ENCODE data around the gene NT5C3B.

- no peak for TF ChIP-seq POLR2A (IDR thresholded peaks at IDR 0.05)
- TF ChIP-seq, protein P1, sequence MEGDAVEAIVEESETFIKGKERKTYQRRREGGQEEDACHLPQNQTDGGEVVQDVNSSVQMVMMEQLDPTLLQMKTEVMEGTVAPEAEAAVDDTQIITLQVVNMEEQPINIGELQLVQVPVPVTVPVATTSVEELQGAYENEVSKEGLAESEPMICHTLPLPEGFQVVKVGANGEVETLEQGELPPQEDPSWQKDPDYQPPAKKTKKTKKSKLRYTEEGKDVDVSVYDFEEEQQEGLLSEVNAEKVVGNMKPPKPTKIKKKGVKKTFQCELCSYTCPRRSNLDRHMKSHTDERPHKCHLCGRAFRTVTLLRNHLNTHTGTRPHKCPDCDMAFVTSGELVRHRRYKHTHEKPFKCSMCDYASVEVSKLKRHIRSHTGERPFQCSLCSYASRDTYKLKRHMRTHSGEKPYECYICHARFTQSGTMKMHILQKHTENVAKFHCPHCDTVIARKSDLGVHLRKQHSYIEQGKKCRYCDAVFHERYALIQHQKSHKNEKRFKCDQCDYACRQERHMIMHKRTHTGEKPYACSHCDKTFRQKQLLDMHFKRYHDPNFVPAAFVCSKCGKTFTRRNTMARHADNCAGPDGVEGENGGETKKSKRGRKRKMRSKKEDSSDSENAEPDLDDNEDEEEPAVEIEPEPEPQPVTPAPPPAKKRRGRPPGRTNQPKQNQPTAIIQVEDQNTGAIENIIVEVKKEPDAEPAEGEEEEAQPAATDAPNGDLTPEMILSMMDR (IDR thresholded peaks at IDR 0.05), result no peak
Measured at GRCh38 chr17:41868568-41868967, 32.5 kb upstream of the NT5C3B start.

All from lower leg skin (tissue), 3 donors.